Central memory CD4-positive, alpha-beta T cell (primary cell): ENCODE data around the gene IQCK.
A peak's percentile ranks its signal among the peaks of the same experiment; 100 is the strongest.

ENCODE experiments used
- DNase-seq: peaks from one replicate; pipeline ENCODE4 v3.0.0; 2022

The IQCK gene

GRCh38 chr16:19886073-19886941, 168.2 kb downstream of the IQCK start:
- peak; percentile 73 for DNase-seq

GRCh38 chr16:19888834-19889233, 170.8 kb downstream of the IQCK start:
- no peak for DNase-seq

- DNase-seq, result no peak
These were observed 172.8 kb downstream of the IQCK start for GRCh38 chr16:19890901-19891300.

DNA sequence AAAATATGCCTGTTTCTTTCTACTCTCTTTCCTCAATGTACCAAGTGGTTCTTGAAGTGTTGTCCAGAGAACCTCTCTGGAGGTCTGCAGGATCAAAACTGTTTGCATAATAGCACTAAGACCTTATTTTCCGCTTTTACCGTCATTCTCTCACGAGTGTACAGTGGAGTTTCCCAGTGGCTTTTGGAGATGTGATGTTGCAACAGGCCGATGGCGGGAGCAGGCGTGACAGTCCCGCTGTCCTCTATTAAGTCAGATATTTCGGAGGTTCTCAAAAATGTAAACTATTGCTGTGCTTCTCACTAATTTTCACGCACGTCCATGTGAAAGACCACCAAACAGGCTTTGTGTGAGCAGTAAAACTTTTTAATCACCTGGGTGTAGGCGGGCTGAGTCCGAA, 174.8 kb downstream of the IQCK start:
- no peak for DNase-seq

DNA sequence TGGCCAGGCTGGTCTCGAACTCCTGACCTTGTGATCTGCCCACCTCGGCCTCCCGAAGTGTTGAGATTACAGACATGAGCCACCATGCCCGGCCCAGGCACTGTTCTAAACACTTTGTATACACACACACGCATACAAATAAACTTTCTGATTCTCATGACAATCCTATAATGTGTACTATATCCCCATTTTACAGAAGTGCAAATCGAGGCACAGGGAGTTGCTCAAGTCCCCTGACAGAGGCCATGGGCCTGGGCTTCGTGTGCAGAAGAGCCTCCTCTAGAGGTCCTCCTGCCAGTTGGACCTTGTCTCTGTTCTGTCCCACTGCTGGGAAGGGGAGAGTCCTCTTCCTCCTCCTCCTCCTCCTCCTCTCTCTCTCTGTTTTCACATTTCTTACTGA, 176.5 kb downstream of the IQCK start:
- no peak for DNase-seq

GRCh38 chr16:19896951-19897350, 178.9 kb downstream of the IQCK start:
- DNase-seq, result no peak

GRCh38 chr16:19898166-19898565, 180.1 kb downstream of the IQCK start:
- no peak for DNase-seq

DNA sequence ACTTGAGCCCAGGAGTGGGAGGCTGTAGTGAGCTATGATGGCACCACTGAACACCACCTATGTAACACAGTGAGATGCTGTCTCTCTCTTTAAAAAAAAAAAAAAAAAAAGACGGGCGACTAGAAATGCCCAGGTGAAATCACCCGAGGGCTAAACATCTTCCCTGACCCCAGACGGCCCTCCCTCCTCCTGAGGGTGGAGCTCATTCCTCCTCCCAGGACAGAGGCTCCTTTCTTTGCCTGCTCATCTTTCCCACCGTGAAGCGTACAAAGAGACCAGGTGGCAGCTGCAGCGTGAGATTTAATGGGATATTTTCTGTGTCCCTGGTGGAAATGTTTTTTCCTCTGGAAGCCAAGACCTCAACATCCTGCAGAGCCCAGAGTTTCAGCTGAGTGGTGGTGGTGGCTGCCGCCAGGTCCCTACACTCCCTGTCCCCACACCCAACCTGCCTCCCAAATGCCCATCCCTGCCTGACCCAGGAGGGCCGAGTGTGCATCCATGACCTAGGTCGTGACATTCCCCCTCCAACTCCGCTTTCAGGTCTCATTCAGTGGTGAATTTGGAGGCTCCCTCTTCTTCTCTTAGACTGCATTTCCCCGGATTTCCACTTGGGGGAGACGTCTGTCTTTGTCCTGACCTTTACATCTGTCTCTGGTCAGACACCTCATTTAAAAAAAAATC, 181.0 kb downstream of the IQCK start:
- DNase-seq, result peak; percentile 16

DNA sequence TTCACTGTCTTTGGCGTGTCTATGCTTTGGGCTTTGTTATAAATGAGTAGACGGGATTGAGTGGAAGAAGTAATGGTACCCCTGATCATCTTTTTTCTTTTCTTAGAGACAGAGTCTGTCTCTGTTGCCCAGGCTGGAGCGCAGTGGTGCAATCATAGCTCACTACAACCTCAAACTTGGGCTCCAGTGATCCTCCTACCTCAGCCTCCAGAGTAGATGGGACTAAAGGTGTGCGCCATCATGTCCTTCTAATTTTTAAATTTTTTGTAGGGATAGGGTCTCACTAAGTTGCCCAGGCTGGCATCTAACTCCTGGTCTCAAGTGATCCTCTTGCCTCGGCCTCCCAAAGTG, 181.5 kb downstream of the IQCK start:
- DNase-seq, result no peak

DNA sequence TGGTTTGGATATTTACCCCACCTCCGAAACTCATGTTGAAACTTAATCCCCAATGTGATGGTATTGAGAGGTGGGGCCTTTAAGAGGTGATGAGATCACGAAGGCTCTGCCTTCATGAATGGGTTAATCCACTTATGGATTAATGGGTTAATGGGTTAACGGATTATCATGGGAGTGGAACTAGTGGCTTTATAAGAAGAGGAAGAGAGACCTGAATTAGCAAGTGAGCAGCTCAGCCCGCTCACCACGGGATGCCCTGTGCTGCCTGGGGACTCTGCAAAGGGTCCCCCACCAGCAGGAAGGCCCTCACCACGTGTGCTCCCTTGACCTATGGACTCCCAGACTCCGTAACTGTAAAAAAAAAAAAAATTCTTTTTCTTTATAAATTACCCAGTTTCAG, 183.1 kb downstream of the IQCK start:
- no peak for DNase-seq

DNA sequence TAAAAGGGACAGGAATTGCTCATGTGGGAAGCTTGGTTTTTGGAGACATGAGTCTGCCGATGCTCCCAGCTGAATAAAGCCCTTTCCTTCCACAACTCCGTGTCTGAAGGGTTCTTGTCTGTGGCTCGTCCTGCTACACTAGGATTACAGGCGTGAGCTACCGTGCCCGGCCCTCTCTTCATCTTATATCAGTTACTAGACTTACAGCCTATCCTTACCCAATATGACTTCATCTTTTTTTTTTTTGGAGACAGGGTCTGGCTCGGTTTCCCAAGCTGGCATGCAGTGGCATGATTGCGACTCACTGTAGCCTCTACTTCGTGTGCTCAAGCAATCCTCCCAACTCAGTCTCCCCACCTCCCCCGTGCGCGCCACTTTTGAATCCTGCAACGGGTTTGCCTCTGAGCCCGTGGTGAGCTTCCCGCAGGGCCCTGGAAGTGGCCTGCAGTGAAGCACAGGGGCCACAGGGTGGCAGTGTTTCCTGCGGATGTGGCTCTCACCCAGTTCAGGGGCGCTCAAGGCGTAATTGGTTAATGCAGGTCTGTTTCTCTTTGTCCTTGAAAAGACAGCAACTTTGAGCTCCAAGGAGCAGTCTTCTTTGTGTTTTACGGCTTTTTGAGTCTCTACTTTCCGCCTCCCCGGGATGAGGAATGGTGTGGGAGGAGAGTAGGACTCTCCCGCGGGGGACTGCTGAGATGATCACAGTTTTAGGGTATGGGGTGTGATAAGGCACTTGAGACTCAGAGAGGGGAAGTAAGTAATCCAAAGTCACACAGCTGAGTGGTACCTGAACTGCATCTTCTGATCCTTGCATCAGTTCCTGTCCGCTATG, 189.3 kb downstream of the IQCK start:
- peak; percentile 50 for DNase-seq
